Mesothelial cell of epicardium (in vitro differentiated cells): ENCODE results near the gene CCDC154. TPM values are rescaled to one million over a fixed set of nuclear protein-coding genes. Genes with fewer than 3 reads are reported as not detected.

Experiments
- DNase-seq, 2 experiments: peaks; one replicate each; pipeline ENCODE4 v3.0.0; 2021; ENCODE audit warnings: low spot score in 2 of 2; ENCODE audit not compliant: unreplicated experiment in 2 of 2
- H3K27ac Mint-ChIP-seq: 2 replicates; pipeline ENCODE4 v1.8.0; 2021; ENCODE audit warnings: mixed read lengths
- H3K27me3 Mint-ChIP-seq: 2 replicates; pipeline ENCODE4 v1.8.0; 2021; ENCODE audit warnings: low read depth, mixed read lengths
- H3K36me3 Mint-ChIP-seq: 2 replicates; pipeline ENCODE4 v1.8.0; 2021; ENCODE audit warnings: mixed read lengths
- H3K4me1 Mint-ChIP-seq: 2 replicates; pipeline ENCODE4 v1.8.0; 2021; ENCODE audit warnings: mixed read lengths
- H3K4me3 Mint-ChIP-seq: 2 replicates; pipeline ENCODE4 v1.8.0; 2021; ENCODE audit warnings: mild to moderate bottlenecking, moderate library complexity, mixed read lengths
- H3K9me3 Mint-ChIP-seq: 2 replicates; pipeline ENCODE4 v1.8.0; 2021; ENCODE audit warnings: mixed read lengths
- CTCF ChIP-seq: fragments of 200-600 bp; sonication (generic); IDR thresholded peaks from one replicate; pipeline ENCODE4 v1.5.0; 2021; ENCODE audit warnings: antibody characterized with exemption; ENCODE audit not compliant: unreplicated experiment
- total RNA-seq: library from RNA; stranded (reverse); gene quantifications from 3 replicates; pipeline ENCODE4 v1.2.1, GENCODE V29; 2021

Gene CCDC154
- total RNA-seq, 1 donor from 2014 or later, result 5.6 TPM

- no peak for DNase-seq
- H3K27ac Mint-ChIP-seq, result no peak overlapping the region
- H3K27me3 Mint-ChIP-seq, result no peaks in the 10 kb centered on the region
- H3K4me1 Mint-ChIP-seq, result no peaks in the 10 kb centered on the region
- TF ChIP-seq CTCF, result no peak
- no peaks in the 10 kb centered on the region for H3K9me3 Mint-ChIP-seq
- no peaks in the 10 kb centered on the region for H3K36me3 Mint-ChIP-seq
- no peak overlapping the region for H3K4me3 Mint-ChIP-seq
Observed at GRCh38 chr16:1439058-1439698, 5.2 kb downstream of the CCDC154 start.

- no peak overlapping the region for H3K4me3 Mint-ChIP-seq
- no peak for TF ChIP-seq CTCF
- no peaks in the 10 kb centered on the region for H3K4me1 Mint-ChIP-seq
- no peak overlapping the region for H3K27ac Mint-ChIP-seq
- H3K27me3 Mint-ChIP-seq, result no peaks in the 10 kb centered on the region
- no peaks in the 10 kb centered on the region for H3K9me3 Mint-ChIP-seq
- H3K36me3 Mint-ChIP-seq, result no peaks in the 10 kb centered on the region
- no peak for DNase-seq
Observed at GRCh38 chr16:1438229-1439057, 5.9 kb downstream of the CCDC154 start.

- Mint-ChIP-seq H3K4me3 (no peak overlapping the region), H3K4me1 (no peaks in the 10 kb centered on the region), H3K9me3 (no peaks in the 10 kb centered on the region), H3K27ac (no peak overlapping the region), H3K27me3 (no peaks in the 10 kb centered on the region), H3K36me3 (no peaks in the 10 kb centered on the region)
- DNase-seq, result no peak
- TF ChIP-seq CTCF, result no peak
Observed at GRCh38 chr16:1437606-1438005, 6.8 kb downstream of the CCDC154 start.

- DNase-seq, result no peak
- no peak overlapping the region for H3K27ac Mint-ChIP-seq
- H3K36me3 Mint-ChIP-seq, result no peaks in the 10 kb centered on the region
- H3K4me1 Mint-ChIP-seq, result no peaks in the 10 kb centered on the region
- H3K27me3 Mint-ChIP-seq, result no peaks in the 10 kb centered on the region
- TF ChIP-seq CTCF, result no peak
- H3K4me3 Mint-ChIP-seq, result no peak overlapping the region
- H3K9me3 Mint-ChIP-seq, result no peaks in the 10 kb centered on the region
Observed at GRCh38 chr16:1436731-1437355, 7.5 kb downstream of the CCDC154 start.

- no peak for DNase-seq
- Mint-ChIP-seq H3K4me3 (no peak overlapping the region), H3K36me3 (no peaks in the 10 kb centered on the region), H3K27ac (no peak overlapping the region), H3K4me1 (no peaks in the 10 kb centered on the region), H3K9me3 (no peaks in the 10 kb centered on the region), H3K27me3 (no peaks in the 10 kb centered on the region)
- no peak for TF ChIP-seq CTCF
Observed at GRCh38 chr16:1435921-1436697, 8.2 kb downstream of the CCDC154 start.
